G401 (cell line): ENCODE measurements around the gene RALB. TPM values are rescaled to one million over a fixed set of nuclear protein-coding genes. Genes with fewer than 3 reads are reported as not detected.
"Not testable (repeated sequence)": the region's sequence is repeated elsewhere in the genome, so short reads cannot be mapped to it uniquely, and the experiment has no call there.

ENCODE experiments used
- DNase-seq: peaks from one replicate; pipeline ENCODE4 v3.0.0-alpha.2; 2015; ENCODE audit warnings: low spot score
- in situ Hi-C: cut with HindIII; loops from 2 replicates; pipeline ENCODE4 v1.10.0; 2016; ENCODE audit warnings: low sequenced_read_pairs, mixed read lengths
- total RNA-seq: library from RNA; depleted of rRNA; stranded (reverse); fragments of >200 nt; shearing (Covaris generic); gene quantifications from 2 replicates; pipeline ENCODE4 v1.2.3, GENCODE V29; 2014

RALB gene
- total RNA-seq, 1 experiment from 2014 or later = 71.8 TPM

- DNase-seq = no peak
- in situ Hi-C loops = no loop called here
Measured at GRCh38 chr2:120257522-120257921, 4.9 kb downstream of the RALB start.

DNA sequence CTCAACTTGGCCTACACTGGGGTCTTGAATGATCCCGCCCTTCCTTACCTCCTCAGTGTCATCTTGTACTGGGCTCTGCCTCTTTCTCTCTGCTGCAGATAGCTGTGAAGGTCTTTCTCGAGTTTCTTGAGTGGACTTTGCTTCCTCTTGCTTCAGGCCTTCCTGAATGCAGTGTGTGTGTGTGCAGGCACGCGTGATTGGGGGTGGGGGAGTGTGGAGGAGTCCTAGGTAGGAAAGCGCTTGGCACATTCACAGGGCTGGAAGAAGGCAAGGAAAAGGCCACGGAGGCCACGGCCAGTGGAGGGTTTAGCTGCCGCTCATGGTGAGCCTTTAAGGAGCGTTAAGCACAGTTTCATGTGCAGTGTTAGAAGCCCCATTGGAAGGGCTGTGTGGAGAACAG lies 5.5 kb downstream of the RALB start:
- in situ Hi-C loops = no loop called here
- no peak for DNase-seq

- DNase-seq, in situ Hi-C loops: not testable (repeated sequence)
Measured at GRCh38 chr2:120259939-120260338, 7.3 kb downstream of the RALB start.

- in situ Hi-C loops = no loop called here
- DNase-seq = no peak
Measured at GRCh38 chr2:120260736-120261135, 8.1 kb downstream of the RALB start.

DNA sequence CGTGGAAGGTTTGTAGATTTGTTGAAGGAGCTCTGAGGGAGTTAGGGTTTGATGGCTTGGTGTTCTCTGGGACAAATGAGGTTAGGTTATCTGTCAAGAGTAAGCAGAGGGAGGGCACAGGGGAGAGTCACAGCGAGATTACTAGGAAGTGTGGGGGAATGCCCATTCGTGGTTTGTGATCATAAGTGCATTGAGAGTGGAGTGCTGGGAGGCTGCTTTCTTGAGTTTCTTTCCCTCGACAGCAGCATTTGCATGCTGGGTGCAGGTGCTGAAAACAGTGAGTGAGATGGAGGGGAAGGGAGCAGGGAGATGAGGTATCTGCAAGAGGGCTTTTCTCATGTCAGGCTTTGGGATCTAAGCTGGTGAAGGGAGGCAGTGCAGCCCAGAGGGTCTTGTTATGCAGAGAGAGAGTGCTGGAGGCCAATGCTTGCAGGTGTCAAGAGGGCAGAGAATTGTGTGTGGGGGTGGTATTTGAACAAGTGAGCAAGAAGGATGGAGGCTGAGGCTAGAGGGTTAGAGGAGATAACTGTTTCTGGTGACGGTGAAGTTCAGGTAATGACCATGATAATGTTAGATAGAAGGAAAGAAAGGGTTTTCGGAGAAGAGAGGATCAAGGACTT lies 8.8 kb downstream of the RALB start:
- no peak for DNase-seq
- in situ Hi-C loops = no loop called here

GRCh38 chr2:120262150-120262549 lies 9.5 kb downstream of the RALB start:
- in situ Hi-C loops = no loop called here
- no peak for DNase-seq

DNA sequence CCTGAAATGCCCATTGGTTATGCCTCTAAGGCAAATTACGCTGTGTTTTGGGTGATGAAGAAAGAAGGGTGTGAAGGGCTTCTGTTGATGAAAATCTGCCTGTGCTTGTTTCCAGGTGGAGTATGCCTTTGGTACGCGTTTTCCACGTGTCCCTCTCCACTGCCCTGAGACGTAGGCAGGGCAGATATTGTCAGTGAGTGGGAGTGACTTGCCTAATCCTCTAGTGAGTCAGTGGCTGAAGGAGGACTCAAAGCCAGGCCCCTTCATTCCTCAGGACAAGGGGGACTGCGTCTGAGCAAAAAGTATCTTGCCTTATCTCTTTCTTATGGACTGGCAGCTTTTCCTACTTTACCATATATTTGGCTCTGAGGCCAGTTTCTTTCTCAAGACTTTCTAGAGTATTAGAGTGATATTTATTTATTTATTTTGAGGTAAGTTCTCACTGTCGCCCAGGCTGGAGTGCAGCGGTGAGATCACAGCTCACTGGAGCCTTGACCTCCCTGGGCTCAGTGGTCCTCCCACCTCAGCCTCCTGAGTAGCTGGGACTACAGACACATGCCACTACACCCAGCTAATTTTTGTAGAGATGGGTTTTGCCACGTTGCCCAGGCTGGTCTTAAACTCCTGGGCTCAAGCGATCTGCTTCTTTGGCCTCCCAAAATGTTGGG lies 10.2 kb downstream of the RALB start:
- no peak for DNase-seq
- in situ Hi-C loops = no loop called here

DNA sequence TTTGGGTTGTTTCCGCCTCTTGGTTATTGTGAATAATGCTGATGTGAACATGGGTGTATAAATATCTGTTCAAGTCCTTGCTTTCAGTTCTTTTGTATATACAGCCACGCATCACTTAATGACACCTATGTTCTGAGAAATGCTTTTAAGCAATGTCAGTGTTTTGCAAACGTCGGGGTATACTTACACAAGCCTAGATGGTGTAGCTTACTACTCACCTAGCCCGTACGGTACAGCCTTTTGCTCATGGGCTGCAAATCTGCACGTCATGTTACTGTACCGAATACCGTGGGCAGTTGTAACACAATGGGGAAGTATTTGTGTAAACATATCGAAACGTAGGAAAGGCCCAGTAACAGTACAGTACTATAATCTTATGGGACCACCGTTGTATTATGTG lies 12.4 kb downstream of the RALB start:
- no peak for DNase-seq
- in situ Hi-C loops = no loop called here

DNA sequence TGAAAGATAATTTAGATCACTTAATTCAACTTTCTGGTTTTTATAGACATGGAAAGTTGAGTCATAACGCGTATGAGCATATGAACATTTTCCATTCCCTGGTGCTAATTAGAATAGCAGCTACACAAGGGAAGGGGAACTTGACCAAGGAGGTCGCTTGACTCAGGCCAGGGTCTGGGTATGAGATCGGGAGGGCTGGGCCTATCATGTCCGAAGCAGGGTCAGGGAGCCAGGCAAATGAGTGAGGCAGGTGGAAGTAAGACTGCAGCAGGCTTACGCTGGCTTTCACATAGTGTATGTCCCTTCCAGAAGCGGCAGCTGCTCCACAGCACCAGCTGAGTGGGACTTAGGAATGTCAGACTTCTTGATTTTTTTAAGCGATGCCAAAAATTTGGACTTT lies 14.7 kb downstream of the RALB start:
- in situ Hi-C loops = no loop called here
- no peak for DNase-seq

DNA sequence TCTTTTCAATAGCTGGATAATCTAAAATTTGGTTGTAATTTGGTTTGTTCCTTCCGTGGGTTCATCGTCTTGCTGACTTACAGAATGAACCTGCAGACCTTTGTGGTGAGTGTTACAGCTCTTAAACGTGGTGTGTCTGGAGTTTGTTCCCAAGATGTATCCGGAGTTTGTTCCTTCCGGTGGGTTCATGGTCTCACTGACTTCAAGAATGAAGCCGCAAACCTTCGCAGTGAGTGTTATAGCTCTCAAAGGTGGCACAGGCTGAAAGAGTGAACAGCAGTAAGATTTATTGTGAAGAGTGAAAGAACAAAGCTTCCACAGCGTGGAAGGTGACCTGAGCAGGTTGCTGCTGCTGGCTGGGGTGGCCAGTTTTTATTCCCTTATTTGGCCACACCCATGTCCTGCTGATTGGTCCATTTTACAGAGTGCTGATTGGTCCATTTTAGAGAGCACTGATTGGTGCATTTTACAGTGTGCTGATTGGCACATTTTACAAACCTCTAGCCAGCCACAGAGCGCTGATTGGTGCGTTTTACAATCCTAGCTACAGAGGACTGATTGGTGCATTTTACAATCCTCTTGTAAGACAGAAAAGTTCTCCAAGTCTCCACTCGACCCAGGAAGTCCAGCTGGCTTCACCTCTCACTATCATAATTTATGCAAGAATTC lies 16.6 kb downstream of the RALB start:
- in situ Hi-C loops = no loop called here
- no peak for DNase-seq

DNA sequence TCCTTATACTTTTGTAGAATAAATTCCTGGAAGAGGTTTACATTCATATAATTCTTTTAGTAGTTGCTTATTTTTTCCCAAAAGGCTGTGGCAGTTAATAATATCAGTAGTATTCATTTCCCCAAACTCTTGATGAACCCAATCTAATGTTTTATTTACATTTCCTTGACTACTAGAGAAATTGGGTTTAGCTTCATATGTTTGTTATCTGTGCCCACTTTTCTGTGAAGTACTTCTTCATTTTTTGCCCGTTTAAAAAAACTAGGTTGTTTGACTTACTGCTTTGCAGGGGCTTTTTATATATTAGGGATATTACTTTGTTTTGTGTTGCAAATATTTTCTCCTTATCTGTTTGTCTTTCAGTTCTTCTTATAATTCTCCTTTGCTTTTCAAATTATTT lies 17.2 kb downstream of the RALB start:
- in situ Hi-C loops = no loop called here
- no peak for DNase-seq

GRCh38 chr2:120271711-120272379 lies 19.2 kb downstream of the RALB start:
- in situ Hi-C loops = no loop called here
- no peak for DNase-seq

DNA sequence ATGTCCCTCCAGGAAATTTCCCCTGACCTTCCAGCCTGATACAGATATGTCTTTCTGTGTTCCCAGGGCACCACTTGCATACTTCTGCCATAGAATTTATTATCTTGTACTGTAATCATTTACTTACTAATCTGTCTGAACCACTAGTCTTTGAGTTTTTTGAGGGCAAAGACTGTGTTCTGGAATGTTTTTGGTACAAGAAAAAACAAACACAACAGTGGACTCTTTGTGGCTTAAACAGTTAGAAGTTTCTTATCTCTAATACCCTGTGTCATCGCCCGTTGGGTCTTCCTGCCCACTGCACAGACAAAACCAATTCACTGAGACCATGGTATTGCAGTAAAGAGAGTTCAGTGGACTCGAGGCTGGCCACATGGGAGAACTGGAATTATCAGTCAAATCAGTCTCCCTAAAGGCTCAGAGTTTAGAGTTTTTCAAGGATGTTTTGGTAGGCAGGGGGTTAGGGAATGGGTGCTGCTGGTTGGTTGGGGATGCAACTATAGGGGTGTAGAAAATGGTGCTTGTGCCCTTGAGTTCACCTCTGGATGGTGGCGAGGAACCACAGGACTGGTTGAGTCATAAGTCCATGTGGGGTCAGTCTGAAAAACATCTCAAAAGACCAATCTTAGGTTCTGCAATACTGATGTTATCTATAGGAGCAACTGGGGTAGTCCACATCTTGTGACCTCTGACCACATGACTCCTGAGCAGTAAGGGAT lies 20.3 kb downstream of the RALB start:
- in situ Hi-C loops = no loop called here
- DNase-seq = no peak

DNA sequence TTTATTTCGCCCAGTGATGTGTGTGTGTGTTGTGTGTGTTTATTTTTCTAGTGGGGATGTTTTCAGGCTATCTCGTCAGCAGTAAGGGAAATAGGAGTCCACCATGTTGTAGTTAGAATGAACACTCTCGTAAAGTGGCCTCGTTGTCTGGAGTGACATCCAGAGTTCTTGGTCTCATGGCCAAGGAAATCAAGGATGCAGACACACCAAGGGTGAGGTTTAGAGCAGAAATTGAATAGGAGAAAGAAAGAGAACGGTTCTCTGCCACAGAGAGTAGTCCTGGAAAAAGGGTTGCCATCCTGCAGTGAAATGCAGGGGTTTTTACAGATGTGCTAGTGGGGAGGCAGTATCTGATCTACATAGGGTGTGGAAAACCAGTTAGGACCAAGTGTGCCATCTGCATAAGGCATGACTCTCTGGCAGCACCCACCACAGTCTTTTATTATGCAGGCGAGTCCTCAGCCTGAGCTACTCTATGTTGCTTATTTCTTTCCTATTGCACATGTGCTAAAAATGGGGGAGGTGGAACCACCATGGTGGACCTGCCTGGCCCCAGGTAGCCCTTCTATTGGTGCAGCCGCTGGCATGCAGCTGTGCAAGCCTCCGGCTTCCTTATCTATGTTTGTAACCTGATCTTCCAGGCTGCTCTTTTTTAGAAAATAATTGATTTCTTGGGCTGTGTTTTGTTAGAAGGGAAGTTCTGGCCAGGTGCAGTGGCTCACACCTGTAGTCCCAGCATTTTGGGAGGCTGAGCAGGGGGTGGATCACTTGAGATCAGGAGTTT lies 23.2 kb downstream of the RALB start:
- in situ Hi-C loops = no loop called here
- DNase-seq = no peak

DNA sequence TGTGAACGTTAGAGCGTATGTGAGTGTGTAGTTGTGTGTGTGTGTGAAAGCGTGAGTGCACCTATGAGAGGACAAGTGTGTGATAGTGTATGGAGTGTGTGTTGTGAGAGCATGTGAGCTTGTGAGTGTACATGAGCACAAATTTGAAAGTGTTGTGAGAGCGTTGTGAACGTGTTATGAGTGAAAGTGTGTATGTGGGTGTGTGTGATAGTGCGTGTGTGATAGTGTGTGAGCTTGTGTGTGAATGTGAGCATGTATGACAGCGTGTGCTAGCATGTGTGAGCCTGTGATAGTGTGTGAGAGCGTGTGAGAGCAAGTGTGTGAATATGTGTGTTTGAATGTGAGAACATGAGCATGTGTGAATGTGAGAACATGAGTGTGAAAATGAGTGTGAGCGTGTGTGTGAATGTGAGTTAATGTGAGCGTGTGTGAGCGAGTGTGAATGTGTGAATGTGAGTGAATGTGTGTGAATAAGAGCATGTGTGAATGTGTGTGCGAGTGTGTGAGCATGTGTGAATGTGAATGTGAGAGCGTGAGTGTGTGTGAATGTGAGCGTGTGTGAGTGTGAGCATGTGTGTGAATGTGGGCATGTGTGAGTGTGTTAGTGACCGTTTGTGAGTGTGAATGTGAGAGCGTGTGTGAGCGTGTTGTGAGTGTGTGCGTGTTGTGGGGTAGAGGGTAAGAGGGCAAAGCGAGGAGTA lies 25.0 kb downstream of the RALB start:
- no peak for DNase-seq
- in situ Hi-C loops = no loop called here

DNA sequence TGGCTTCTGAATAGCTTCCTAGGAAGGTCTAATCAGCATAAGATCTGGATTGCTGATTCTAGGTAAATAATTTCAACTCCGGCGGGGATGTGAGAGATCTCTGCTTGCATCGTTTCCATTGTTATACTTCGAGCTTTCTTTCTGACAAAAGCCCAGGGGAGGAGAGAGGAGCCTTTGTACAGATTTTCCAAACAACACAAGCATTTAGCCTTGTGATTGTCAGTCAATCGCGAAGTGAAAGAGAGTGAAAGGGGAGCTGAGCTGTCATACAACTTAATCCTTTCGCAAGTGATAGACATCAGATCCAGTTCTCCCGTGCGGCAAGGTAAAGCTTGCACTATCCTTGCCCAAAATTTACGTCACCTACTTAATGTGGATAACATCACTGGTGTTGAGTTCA lies 26.2 kb downstream of the RALB start:
- DNase-seq = no peak
- in situ Hi-C loops = no loop called here

- DNase-seq = no peak
- in situ Hi-C loops = no loop called here
Measured at GRCh38 chr2:120279708-120280107, 27.1 kb downstream of the RALB start.

GRCh38 chr2:120283649-120284048 lies 31.0 kb downstream of the RALB start:
- DNase-seq = no peak
- in situ Hi-C loops = no loop called here
